GM19023 (cell line): ENCODE results near the gene TEX22.

Experiments
- ATAC-seq: cut with Tn5 transposase; IDR thresholded peaks from one replicate; pipeline ENCODE4 v1.9.1; 2021; ENCODE audit warnings: mild to moderate bottlenecking, moderate library complexity; ENCODE audit not compliant: unreplicated experiment

TEX22 gene

DNA sequence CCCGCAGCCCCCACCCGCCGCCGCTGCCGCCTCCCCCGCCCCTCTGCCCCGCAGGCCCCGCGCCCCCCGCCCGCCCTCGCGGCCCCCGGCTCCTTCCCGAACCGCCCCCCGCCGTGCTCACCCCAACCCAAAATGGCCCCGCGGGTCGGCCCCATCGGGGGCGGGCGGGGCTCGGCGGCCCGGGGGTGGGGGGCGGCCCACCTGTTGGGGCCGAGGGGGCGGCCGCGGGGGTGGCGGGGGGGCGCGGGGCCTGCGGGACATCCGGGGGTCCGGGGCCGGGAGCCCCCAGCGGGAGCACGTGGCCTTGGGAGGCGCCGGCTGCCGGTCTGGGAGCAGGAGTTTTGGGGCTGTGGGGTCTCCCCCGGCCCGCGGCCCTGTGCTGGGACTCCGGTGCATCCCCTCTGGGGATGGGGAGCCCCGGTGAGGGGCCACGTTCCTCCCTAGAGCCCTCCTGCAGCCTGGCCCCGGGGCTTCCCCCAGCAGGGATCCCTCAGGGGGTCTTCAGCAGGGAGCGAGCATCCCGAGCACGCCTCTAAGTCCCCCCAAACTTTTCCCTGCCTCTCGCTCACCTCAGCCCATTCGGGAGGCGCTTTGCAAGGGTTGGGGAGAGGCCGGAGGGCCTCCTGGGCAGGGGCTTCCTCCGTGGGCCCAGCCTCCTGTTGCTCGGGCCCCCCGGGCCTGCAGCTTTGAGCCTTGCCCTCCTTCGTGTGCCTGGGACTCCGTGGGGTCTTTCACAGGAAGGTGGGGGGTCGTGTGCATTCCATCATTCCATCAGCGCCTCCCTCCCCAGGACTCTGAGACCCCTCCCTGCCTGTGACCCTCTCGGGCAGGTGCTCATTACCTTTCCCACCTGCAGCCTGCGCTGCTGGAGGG is 22.0 kb downstream of the TEX22 start:
- ATAC-seq = no peak

DNA sequence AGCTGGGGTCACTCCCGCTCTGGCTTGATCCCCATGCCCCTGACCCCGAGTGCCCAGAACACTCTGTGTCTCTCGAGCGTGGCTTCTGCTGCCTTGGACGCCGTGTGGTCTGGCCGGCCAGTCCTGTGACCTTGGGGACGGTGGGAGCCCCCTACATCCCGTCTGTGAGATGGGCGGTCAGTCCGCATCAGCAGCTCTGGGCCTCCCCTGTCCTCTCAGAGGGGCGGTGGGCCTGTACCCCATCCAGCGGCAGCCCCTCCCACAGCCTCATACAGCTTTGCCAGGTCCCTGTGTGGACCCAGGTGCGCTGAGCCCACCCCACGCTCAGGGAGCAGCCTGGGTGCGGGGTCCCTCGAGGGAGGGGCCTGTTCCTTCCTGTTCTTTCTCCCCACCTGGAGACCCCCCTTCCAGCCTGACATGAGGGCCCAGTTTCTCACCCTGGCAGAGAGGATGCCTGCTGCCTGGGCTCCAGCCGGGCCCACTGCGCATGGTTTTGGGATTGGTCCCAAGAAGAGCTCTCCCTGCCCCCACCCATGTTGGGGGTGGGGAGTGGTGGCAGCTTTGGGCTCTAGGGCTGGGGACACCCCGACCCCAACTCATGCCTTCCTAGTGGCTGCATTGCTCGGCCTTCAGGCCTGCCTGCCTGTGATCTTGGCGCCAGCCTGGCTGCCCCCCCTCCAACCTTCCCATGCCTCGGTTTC is 22.8 kb downstream of the TEX22 start:
- no peak for ATAC-seq

DNA sequence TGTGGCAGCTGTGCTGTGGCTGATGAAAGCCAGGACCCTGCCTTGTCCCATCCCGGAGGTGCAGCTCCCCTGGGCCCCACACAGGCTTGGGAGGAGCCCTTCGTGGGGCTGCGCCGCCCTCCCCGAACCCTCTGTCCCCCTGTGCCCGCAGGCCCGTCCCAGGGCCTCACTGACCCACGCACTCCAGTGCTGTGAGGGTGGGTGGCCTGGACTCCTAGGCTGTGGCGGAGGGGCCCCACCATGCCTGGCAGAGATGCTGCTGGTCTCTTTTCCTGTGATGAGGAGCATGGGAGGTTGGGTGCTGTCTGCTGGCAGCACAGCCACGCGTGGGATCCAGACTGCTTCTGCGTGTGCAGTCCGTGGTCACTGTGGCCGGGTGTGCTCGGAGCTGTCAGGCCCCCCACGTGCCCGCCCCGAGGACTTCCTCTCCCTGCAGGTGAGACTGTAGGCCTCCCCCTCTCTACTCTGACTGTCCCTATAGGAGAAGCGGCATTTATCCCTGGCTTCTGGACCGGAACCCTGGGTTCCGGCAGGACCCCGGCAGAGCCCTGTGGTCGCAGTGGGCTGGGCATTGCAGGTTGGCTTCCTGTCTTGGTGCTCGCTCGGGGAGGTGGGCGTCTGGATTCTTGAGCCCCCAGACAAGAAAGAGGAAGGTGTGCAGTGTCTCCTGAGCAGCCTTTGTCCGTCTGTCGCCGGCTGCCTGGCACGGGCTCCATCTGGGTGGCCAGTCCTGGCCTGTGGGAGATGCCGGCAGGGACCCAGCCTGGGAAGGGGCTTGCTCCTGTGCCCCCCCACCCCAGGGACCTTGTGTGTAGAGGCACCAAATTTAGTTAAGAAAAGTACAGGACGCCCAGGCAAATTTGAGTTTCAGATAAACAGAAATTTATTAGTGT is 23.6 kb downstream of the TEX22 start:
- ATAC-seq = no peak

DNA sequence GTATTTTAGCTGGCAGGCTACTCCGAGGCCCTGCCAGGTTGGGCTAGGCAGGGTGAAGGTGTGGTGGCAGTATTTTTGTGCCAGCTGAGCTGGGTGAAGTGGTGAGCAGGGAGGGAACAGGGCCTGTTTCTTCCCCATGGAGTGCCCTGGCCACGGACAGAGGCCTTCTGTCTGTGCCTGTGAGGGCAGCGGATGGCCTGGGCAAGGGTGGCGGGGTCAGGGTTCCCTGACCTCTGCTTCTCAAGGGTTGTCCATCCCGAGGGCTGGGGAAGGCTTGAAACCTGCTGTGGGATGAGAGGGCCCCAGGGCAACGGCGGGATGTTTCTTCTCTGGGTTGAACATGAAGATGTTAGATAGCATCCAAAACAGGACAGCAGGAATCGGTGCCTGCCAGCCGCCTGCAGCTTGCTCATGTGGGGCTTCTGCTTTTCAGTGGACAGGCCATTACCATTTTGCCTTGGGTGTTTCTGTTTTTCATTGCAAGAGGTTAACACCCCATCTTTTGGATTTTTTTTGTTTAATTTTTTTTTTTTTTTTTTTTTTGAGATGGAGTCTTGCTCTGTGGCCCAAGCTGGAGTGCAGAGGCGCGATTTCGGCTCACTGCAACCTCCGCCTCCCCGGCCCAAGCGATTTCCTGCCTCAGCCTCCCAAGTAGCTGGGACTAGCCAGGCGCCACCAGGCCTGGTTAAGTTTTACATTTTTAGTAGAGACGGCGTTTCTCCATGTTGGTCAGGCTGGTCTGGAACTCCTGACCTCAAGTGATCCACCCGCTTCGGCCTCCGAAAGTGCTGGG is 24.6 kb downstream of the TEX22 start:
- no peak for ATAC-seq

DNA sequence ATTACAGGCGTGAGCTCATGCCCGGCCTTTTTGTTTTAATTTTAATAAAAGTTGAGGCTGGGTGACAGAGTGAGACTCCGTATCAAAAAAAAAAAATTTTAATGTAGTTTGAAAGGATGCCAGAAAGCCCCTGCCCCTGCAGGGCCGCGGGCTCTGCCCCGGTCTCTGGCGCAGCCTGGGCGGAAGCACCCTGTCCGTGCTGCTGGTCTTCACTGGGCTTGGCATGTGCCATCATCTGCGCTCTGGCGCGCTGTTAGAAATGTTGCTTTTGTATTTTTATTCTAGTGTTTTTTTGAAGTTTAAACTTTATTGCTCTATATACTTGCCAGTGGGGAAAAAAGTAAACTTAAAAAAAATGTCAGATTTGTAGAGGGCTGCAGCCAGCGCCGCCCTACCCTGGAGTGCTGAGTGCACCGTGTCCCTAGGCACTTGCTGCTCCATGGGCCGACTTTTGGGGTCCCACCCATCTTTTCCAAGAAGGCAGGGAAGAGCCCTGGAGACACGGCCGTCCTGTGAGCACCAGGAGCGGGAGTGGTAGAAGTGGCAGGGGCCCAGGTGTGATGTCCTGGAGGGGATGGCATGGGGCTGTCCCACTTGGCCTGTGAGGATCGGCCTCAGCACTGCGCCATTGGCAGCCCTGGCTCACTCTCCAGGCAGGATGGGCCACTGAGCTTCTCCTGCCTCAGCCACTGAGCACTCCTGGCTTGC is 25.3 kb downstream of the TEX22 start:
- ATAC-seq = no peak

DNA sequence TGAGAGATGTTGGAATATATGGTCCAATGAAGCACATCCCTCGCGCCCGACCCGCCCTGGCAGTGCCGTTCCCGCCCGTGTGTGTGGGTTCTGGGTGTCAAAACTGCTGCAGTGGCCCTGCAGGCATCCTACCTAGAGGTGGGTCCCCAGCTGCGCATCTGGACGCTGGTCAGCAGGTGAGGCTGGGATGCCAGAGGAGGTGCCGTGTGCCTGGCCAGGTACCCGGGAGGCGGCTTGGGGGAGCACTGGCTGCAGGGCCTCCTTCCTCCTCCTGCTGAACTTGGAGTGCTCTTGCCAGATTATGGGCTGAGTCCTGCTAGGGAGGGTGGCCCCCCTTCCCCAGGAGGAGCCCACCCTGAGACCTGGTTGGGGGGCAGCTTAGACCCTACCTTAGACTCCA is 26.5 kb downstream of the TEX22 start:
- ATAC-seq = no peak

DNA sequence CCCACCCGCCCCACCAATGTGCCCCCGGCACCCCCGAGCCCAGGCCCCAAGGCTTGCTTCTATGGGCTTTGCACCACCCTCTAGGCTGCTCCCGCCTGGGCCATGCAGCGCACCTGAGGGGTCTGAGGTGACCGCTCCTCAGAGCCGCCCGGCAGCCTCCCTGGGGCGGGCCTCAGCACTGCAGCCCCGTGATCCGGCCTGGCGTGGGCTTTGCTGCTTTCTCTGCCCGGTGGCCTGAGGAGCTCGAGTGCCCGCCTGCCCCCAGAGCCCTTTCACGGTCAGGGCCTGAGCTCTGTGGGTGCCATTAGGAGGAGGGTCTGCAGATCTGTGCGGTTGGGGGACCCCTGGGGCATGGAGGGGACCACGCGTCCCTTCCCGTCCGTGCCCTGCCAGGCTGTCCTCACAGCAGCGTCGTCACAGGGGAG is 27.5 kb downstream of the TEX22 start:
- ATAC-seq = no peak

DNA sequence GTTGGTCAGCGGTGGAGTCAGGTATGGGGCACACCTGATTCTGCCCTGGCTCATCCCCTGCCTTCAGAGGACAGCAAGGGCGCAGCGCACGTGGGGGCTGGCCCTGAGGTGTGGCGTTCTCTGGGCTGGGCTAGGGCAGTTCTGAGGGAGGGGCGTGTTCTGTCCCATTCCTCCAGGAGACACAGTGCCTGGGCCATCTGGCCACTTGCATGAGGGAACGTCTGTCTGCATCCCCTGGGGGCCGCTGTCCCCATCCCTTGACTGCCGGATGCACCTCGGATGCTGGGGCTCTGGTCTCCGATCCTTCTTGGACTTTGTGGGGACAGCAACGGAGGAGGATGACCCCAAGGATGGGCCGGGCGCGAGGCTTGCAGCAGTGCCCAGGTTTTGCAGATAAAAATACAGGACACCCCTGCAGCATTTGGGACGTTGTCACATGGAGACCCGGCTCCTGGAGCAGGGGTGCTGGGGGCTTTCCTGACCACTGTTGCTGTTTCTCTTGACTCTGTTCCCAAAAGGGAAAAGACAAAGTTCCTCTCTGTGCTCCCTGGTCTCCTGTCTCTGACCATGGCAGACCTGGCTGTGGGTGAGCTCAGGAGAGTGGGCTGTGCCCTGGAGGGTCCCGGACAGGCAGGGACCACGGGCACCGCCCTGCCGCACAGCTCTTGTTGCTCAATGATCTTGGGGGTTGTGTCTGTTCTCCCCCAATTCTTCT is 28.2 kb downstream of the TEX22 start:
- ATAC-seq = no peak

DNA sequence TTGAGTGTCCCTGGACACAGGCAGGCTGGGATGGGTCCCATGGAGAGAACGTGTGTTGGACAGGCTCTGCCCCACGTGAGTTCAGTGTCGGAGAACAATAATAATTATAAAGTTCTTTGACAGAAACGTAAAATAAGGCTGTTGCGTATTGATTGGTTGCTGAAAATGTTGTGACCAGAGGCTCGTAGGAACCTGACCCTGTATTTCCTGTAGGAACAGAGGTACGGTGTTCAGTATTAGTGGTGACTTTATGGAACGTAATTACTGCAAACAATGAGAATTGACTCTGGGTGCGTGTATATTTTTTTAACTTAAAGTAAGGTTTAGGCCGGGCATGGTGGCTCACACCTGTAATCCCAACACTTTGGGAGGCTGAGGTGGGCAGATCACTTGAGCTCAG is 29.1 kb downstream of the TEX22 start:
- ATAC-seq = no peak

DNA sequence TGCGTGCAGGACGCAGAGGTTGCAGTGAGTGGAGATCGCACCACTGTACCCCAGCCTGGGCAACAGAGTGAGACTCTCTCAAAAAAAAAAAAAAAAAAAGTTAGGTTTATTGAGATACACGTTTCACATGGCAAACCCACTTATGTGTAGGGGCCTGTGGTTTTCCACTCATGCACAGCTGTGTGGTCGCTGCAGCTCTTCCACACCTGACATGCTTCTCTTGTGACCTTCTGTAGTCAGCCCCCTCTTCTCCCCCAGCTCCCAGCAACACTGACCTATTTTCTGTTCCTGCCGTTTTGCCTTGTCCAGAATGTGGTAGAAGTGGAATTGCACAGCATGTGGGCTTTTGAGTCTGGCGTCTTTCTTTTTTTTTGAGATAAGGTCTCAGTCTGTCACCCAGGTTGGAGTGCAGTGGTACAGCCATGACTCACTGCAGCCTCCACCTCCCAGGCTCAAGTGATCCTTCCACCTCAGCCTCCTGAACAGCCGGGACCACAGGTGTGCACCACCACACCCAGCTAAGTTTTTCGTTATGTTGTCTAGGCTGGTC is 29.7 kb downstream of the TEX22 start:
- ATAC-seq = no peak

DNA sequence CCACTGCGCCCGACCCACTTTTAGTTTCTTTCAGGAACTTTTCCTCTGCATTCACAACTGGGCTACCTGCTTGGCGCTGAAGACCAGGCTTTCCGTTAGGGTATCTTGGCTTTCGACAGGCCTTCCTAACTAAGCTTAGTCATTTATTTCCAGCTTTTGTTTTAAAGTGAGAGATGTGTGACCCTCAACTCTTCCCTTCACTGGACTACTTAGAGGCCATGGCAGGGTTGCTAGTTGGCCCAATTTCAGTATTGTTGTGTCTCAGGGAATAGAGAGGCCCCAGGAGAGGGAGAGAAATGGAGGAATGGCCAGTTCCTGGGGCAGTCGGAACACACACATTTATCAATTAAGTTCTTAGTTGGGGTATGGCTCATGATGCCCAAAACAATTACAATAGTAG is 31.7 kb downstream of the TEX22 start:
- no peak for ATAC-seq

DNA sequence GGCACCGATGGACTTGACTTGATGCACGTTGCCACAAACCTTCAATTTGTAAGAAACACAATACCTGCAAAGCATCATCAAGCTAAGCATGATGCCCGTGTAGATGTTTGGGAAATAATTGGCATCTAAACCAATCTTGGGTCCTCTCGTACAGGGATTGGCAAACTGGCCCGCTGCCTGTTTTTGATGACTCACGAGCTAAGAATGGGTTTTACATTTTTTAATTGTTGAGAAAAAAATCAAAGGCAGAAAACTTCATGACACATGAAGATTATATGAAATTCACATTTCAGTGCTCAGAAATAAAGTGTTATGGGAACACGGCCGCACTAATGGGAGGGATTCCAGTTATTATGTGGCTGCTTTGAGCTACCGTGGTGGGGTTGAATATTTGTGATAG is 32.2 kb downstream of the TEX22 start:
- no peak for ATAC-seq

DNA sequence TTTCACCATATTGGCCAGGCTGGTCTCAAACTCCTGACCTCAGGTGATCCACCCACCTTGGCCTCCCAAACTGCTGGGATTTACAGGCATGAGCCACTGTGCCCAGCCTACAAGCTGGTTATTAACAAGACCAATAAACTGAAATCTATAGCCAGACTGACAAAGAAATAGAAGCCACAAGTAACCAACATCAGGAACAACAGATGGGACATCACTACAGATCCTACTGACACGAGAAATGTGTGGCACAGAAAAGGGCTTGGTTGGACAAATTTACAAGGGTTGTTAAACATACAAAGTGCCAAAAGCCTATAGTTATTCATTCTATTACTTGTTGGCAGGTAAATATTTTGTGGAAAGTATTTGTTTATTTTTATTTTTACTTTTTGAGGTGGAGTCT is 32.9 kb downstream of the TEX22 start:
- ATAC-seq = no peak

DNA sequence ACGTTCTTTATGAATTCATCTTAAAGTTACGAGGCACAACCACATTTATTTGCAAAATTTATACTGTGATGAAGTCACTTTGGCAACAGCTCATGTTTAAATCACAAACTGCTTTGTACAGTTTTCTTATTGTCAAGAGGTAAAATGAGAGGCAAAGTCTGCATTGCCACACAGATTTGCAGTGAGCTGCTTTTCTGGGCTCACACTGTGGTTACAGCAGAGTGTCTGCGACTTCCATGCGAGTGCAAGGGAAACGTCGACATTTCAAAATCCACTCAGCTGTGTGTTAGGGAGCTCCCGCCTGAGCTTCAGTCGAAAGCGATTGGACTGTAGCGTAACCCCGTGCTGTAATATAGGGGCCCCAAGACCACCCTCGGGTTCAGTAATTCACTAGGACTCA is 34.3 kb downstream of the TEX22 start:
- ATAC-seq = no peak

DNA sequence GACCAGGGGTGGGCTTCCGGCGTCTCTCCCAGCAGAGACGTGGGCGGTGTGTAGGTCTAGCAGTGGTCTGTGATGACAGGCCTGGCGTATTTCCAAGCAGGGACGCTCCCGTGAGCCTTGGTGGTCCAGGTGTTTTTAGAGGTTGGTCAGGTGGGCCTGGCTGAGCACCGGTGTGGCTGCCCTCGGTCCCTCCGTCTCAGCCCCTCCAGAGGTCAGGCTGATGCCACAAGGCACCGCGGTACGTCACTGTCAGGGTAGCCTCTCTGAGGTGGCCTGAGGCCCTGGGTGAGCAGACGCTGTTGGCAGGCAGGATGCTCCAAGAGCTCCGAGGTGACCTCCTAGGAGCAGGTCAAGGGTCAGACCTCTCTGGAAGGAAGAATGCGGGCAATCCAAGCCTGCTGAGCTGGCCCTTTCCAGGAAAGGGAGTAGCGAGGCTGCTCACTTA is 34.8 kb downstream of the TEX22 start:
- no peak for ATAC-seq

DNA sequence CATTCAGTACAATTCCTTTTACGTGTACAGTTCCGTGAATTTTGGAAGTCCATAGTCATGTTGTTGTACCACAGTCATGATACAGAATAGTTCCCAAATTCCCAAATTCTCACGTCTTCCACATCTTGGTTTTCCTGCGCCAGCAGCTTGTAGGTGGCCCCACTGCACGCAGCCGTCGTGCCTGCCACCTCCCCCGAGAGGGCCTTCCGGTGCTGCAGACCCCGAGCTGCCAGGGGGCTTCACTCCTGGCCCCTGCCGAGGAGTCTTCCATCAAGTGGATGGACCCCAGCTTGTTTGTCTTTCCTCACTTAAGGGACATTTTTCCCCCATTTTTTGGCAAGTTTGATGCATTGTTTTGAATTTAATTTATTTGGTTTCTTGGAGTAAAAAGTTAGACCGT is 38.1 kb downstream of the TEX22 start:
- no peak for ATAC-seq

DNA sequence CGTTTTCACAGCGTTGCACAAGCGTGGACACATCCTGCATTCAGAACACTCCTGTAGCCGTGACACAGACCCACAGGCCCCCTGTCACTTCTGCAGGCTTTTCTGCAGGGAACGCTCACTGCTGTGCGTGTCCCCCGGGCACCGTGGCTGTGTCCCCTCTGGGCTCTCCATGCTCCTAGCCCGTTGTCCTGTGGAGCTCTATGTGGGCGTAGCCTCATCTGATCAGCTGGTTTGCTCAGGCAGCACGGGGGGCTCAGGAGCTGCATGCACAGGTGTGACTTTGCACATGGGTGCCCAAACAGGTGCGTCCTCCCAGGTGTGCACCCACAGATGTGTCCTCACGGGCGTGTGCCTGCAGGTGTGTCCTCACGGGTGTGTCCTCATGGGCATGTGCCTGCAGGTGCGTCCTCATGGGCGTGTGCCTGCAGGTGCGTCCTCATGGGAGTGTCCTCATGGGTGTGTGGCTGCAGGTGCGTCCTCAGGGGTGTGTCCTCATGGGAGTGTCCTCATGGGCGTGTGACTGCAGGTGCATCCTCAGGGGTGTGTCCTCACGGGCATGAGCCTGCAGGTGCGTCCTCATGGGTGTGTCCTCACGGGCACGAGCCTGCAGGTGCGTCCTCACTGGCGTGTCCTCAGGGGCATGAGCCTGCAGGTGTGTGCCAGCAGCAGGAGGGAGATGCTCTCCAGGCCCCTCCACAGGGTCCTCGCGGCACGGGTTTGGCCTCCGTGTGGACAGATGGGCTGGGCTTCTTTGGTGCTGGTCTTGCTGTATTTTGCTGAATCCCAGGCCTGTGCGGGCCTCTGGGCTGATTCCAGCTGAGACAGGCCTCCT is 38.8 kb downstream of the TEX22 start:
- ATAC-seq = no peak
